ENCODE results near the gene CD59. TPM values are rescaled to one million over a fixed set of nuclear protein-coding genes. Genes with fewer than 3 reads are reported as not detected.

The CD59 gene
- total RNA-seq, result 546 TPM

- peak; percentile 97 for DNase-seq (ENCODE audit: low spot score)
Observed at GRCh38 chr11:33736148-33736812, at the start of gene CD59. Gene CD59 (minus strand): TSS chr11:33736423. CDS start chr11:33722445, 13,978 bp downstream.

- DNase-seq (ENCODE audit: low spot score), result no peak
Observed at GRCh38 chr11:33785609-33786008, 49.4 kb upstream of the CD59 start.

GRCh38 chr11:33779849-33780528 lies 43.8 kb upstream of the CD59 start:
- no peak for DNase-seq (ENCODE audit: low spot score)

- DNase-seq (ENCODE audit: low spot score), result no peak
Observed at GRCh38 chr11:33778675-33779074, 42.5 kb upstream of the CD59 start.

GRCh38 chr11:33777906-33778305 lies 41.7 kb upstream of the CD59 start:
- DNase-seq (ENCODE audit: low spot score), result no peak

GRCh38 chr11:33775832-33776470 lies 39.7 kb upstream of the CD59 start:
- DNase-seq (ENCODE audit: low spot score), result no peak

GRCh38 chr11:33775467-33775807 lies 39.2 kb upstream of the CD59 start:
- no peak for DNase-seq (ENCODE audit: low spot score)

GRCh38 chr11:33774736-33775466 lies 38.7 kb upstream of the CD59 start:
- DNase-seq (ENCODE audit: low spot score), result peak; percentile 48

- peak; percentile 86 for DNase-seq (ENCODE audit: low spot score)
Observed at GRCh38 chr11:33773987-33774735, 37.9 kb upstream of the CD59 start, which contains the start of gene FBXO3. Gene FBXO3 (minus strand): TSS chr11:33774520. CDS start chr11:33774497, 23 bp downstream.

GRCh38 chr11:33773404-33773986 lies 37.3 kb upstream of the CD59 start:
- no peak for DNase-seq (ENCODE audit: low spot score)

GRCh38 chr11:33772870-33773269 lies 36.6 kb upstream of the CD59 start:
- no peak for DNase-seq (ENCODE audit: low spot score)

- DNase-seq (ENCODE audit: low spot score), result no peak
Observed at GRCh38 chr11:33772300-33772699, 36.1 kb upstream of the CD59 start.

- DNase-seq (ENCODE audit: low spot score), result no peak
Observed at GRCh38 chr11:33770236-33770635, 34.0 kb upstream of the CD59 start.

- DNase-seq (ENCODE audit: low spot score), result no peak
Observed at GRCh38 chr11:33769542-33769941, 33.3 kb upstream of the CD59 start.

- no peak for DNase-seq (ENCODE audit: low spot score)
Observed at GRCh38 chr11:33767624-33768023, 31.4 kb upstream of the CD59 start.

- DNase-seq (ENCODE audit: low spot score), result no peak
Observed at GRCh38 chr11:33766085-33766484, 29.9 kb upstream of the CD59 start.

GRCh38 chr11:33761471-33761870 lies 25.2 kb upstream of the CD59 start:
- no peak for DNase-seq (ENCODE audit: low spot score)

GRCh38 chr11:33753304-33753967 lies 17.2 kb upstream of the CD59 start:
- no peak for DNase-seq (ENCODE audit: low spot score)

- no peak for DNase-seq (ENCODE audit: low spot score)
Observed at GRCh38 chr11:33751878-33752277, 15.7 kb upstream of the CD59 start.

- no peak for DNase-seq (ENCODE audit: low spot score)
Observed at GRCh38 chr11:33747979-33748378, 11.8 kb upstream of the CD59 start.

- DNase-seq (ENCODE audit: low spot score), result no peak
Observed at GRCh38 chr11:33743291-33743690, 7.1 kb upstream of the CD59 start.

All from ureter (tissue), 1 donor.